Transverse colon (tissue), 4 donors: ENCODE data around the gene SRGAP1. TPM values are rescaled to one million over a fixed set of nuclear protein-coding genes. Genes with fewer than 3 reads are reported as not detected.

Experiments
- DNase-seq: peaks from one replicate; pipeline ENCODE4 v3.0.0-alpha.2; 2019
- H3K27ac ChIP-seq, 4 donors: fragments of 200-600 bp; sonication (generic); 2 replicates each; pipeline ENCODE4 v1.5.1; 2016 to 2018; ENCODE audit warnings: inconsistent platforms in 4 of 4
- H3K27me3 ChIP-seq: fragments of 200-600 bp; sonication (generic); 2 replicates; pipeline ENCODE4 v1.5.1; 2017; ENCODE audit warnings: inconsistent platforms
- H3K36me3 ChIP-seq, 4 donors: fragments of 200-600 bp; sonication (generic); 2 replicates each; pipeline ENCODE4 v1.5.1; 2017 to 2019; ENCODE audit warnings: inconsistent platforms in 4 of 4
- H3K4me1 ChIP-seq, 4 donors: fragments of 200-600 bp; sonication (generic); 2 replicates each; pipeline ENCODE4 v1.5.1; 2017 to 2020; ENCODE audit warnings: inconsistent platforms in 4 of 4
- H3K4me3 ChIP-seq, 4 donors: fragments of 200-600 bp; sonication (generic); 1 replicate in 1 of 4; 2 replicates in 3 of 4; pipeline versions ENCODE4 v1.5.1 to v1.6.1; 2017 to 2019; ENCODE audit warnings: inconsistent platforms in 4 of 4
- H3K9me3 ChIP-seq, 2 donors: fragments of 200-600 bp; sonication (generic); 2 replicates each; pipeline ENCODE4 v1.5.1; 2017 to 2019; ENCODE audit warnings: inconsistent platforms in 2 of 2
- EP300 ChIP-seq: sonication (generic); formaldehyde crosslinking; IDR thresholded peaks from one replicate; pipeline ENCODE4 v1.6.1; 2017; ENCODE audit warnings: antibody characterized with exemption, low read depth
- POLR2A ChIP-seq: fragments of 450-650 bp; IDR thresholded peaks from one replicate; pipeline ENCODE4 v1.6.1; 2016; ENCODE audit warnings: antibody characterized with exemption, mild to moderate bottlenecking, moderate library complexity
- POLR2AphosphoS5 ChIP-seq, 3 donors: sonication (generic); formaldehyde crosslinking; IDR thresholded peaks; one replicate each; pipeline ENCODE4 v1.6.1; 2016; ENCODE audit warnings: antibody characterized with exemption in 3 of 3
- WGBS, 2 donors: methylation state at CpG; one replicate each; pipeline ENCODE4 v1.1.5; 2018; ENCODE audit warnings: low coverage in 1 of 2; 5-methylcytosine and 5-hydroxymethylcytosine counted together
- in situ Hi-C, 4 donors: fragments of 200-750 bp; cut with MboI; loops; one replicate each; pipeline versions ENCODE4 v1.15.0 to v1.15.1; 2017; ENCODE audit warnings: low sequenced_read_pairs in 3 of 4, low pct_ligation_motif_present in 1 of 4, low pct_unique_long_range_greater_than_20kb in 1 of 4
- intact Hi-C: fragments of 100-400 bp; cut with DNase I; formaldehyde crosslinking; loops from one replicate; pipeline ENCODE4 v1.15.1; 2023; ENCODE audit warnings: low total_unique reads
- total RNA-seq, 4 donors: library from RNA; depleted of rRNA; stranded (reverse); fragments of >200 nt; gene quantifications; one replicate each; pipeline ENCODE4 v1.1.0, GENCODE V29; 2016
- TF ChIP-seq, protein P1 (sequence below), 5 experiments: fragments of 200-600 bp in 3 of 5; fragments of 450-650 bp in 2 of 5; sonication (generic) in 3 of 5; IDR thresholded peaks; 1 replicate in 2 of 5; 2 replicates in 3 of 5; pipeline ENCODE4 v1.5.1; 2016 to 2017; ENCODE audit warnings: antibody characterized with exemption in 5 of 5, inconsistent platforms in 3 of 5, mild to moderate bottlenecking in 2 of 5, moderate library complexity in 1 of 5

SRGAP1 gene
- total RNA-seq, 4 donors from 2014 or later = 16.0 to 720 (median 51.4) TPM

GRCh38 chr12:64004641-64005040 is 160.1 kb downstream of the SRGAP1 start:
- Histone ChIP-seq H3K27me3 (no peaks in the 10 kb centered on the region), H3K4me1 (peaks cover 0 to under 1% (median 0%) of the 10 kb centered on the region in 4 donors), H3K4me3 (no peak overlapping the region), H3K27ac (no peak overlapping the region), H3K36me3 (no peaks in the 10 kb centered on the region), H3K9me3 (no peaks in the 10 kb centered on the region)
- 76 to 90% methylated on average over 3 of the region's 3 CpGs for WGBS, 2 donors
- in situ Hi-C loops = no loop called here
- DNase-seq = no peak
- intact Hi-C loops = no loop called here
- no peak for TF ChIP-seq POLR2A
- TF ChIP-seq, protein P1, sequence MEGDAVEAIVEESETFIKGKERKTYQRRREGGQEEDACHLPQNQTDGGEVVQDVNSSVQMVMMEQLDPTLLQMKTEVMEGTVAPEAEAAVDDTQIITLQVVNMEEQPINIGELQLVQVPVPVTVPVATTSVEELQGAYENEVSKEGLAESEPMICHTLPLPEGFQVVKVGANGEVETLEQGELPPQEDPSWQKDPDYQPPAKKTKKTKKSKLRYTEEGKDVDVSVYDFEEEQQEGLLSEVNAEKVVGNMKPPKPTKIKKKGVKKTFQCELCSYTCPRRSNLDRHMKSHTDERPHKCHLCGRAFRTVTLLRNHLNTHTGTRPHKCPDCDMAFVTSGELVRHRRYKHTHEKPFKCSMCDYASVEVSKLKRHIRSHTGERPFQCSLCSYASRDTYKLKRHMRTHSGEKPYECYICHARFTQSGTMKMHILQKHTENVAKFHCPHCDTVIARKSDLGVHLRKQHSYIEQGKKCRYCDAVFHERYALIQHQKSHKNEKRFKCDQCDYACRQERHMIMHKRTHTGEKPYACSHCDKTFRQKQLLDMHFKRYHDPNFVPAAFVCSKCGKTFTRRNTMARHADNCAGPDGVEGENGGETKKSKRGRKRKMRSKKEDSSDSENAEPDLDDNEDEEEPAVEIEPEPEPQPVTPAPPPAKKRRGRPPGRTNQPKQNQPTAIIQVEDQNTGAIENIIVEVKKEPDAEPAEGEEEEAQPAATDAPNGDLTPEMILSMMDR (IDR thresholded peaks at IDR 0.05) = no peak
- no peak for TF ChIP-seq EP300
- TF ChIP-seq POLR2AphosphoS5 (IDR thresholded peaks at IDR 0.05) = no peak

DNA sequence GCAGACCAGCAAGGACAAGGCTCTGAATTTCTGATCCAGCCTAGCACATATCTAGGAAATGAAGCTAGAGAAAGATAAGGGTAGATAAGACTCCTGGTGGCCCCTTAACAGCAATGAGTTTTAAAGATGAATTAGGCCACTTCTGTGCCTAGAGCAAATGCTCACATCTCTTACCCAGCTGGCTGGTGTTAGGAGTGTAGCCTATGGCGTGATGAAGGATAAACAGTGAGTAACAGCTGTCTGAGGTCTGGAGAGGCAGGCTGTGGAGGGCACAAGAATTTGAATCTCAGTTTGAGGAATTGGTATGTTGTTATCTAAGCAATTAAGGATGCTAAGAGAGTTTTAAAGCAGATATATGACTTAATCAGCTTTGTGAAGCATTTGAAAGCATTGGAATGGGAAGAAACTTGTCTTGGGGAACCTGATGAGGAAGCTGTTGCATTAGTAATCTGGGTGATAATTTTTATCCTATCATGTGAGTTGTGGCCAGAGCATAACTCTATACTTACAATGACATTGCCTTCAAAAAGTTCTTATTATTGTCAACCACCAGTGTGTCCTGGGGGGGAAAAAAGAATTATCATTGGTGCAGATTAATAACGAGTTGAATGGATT is 161.8 kb downstream of the SRGAP1 start:
- H3K4me1 ChIP-seq = peaks cover 0 to 3% (median 0%) of the 10 kb centered on the region in 4 donors
- H3K27me3 ChIP-seq = no peaks in the 10 kb centered on the region
- TF ChIP-seq EP300 (no peak), POLR2AphosphoS5 (IDR thresholded peaks at IDR 0.05) (no peak), POLR2A (no peak)
- TF ChIP-seq, protein P1 (IDR thresholded peaks at IDR 0.05) = no peak
- H3K27ac ChIP-seq = no peak overlapping the region
- intact Hi-C loops = no loop called here
- WGBS, 2 donors = 39 to 69% methylated on average over 1 to 2 of the region's 2 CpGs
- H3K4me3 ChIP-seq = no peak overlapping the region
- in situ Hi-C loops = no loop called here
- no peaks in the 10 kb centered on the region for H3K36me3 ChIP-seq
- DNase-seq = no peak
- no peaks in the 10 kb centered on the region for H3K9me3 ChIP-seq

DNA sequence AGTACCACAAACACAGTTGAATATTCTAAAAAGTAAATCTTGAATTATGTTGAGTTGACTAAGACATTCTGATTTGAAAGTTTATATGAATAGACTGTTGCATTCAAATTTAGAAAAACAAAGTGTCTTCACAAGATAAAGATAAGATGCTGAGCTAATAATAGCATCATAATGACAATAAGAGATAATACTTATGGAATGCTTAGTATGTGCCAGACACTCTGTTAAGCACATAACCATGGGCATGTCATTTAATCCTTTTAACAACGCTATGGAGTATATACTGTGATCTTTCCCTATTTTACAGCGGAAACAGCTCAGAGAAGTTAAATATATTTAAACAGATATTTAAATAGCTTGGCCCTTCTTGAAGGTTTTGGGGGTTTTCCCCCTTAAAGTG is 163.4 kb downstream of the SRGAP1 start:
- WGBS, 2 donors = 89 to 100% methylated on average over 1 to 2 of the region's 2 CpGs

DNA sequence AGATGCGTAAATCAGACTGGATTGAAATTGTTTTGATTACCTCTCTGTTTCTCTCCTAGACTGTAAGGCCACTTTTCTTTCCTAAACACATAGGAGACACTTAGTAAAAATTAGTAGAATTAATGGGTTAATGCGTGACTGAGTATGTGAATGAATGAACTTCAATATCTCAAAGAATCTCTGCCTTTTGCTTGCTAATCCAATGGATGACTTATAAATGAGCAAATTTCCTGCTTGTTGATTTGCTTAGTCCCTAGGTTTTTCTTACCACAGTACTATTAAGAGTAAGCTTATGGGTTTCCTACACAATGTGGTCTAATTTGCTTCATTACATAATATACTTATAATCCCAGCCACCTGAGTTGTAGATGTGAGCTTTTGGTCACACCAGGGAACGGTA is 164.1 kb downstream of the SRGAP1 start:
- H3K9me3 ChIP-seq = no peaks in the 10 kb centered on the region
- DNase-seq = no peak
- intact Hi-C loops (no loop called here), in situ Hi-C loops (no loop called here)
- WGBS, 2 donors = 80 to 88% methylated on average over 2 to 3 of the region's 3 CpGs
- TF ChIP-seq POLR2A = no peak
- no peak for TF ChIP-seq POLR2AphosphoS5 (IDR thresholded peaks at IDR 0.05)
- no peak for TF ChIP-seq EP300
- TF ChIP-seq, protein P1 (IDR thresholded peaks at IDR 0.05) = no peak
- H3K36me3 ChIP-seq = no peaks in the 10 kb centered on the region
- peaks cover 0 to 3% (median 0%) of the 10 kb centered on the region in 4 donors for H3K4me1 ChIP-seq
- no peak overlapping the region for H3K27ac ChIP-seq
- H3K27me3 ChIP-seq = no peaks in the 10 kb centered on the region
- H3K4me3 ChIP-seq = no peak overlapping the region

More for the DNA sequence above, 163.4 kb downstream of the SRGAP1 start:
- Histone ChIP-seq H3K4me1 (peaks cover 0 to 3% (median 0%) of the 10 kb centered on the region in 4 donors), H3K4me3 (no peak overlapping the region), H3K36me3 (no peaks in the 10 kb centered on the region), H3K27me3 (no peaks in the 10 kb centered on the region), H3K27ac (no peak overlapping the region), H3K9me3 (no peaks in the 10 kb centered on the region)
- no peak for DNase-seq
- TF ChIP-seq POLR2A (no peak), EP300 (no peak), POLR2AphosphoS5 (IDR thresholded peaks at IDR 0.05) (no peak)
- TF ChIP-seq, protein P1 (IDR thresholded peaks at IDR 0.05) = no peak
- intact Hi-C loops (no loop called here), in situ Hi-C loops (no loop called here)
